SK-N-SH (cell line): ENCODE results near the gene FHOD3.

Experiments used
- CTCF ChIP-seq: fragments of 200-600 bp; sonication (generic); IDR thresholded peaks from 2 replicates; pipeline ENCODE4 v1.6.1; 2017; ENCODE audit warnings: antibody characterized with exemption, mild to moderate bottlenecking, moderate library complexity
- EP300 ChIP-seq, 2 experiments: IDR thresholded peaks; 2 replicates each; pipeline versions ENCODE4 v1.4.0 to v1.6.1; 2012; ENCODE audit warnings: borderline replicate concordance in 1 of 2, low read depth in 1 of 2, low read length in 1 of 2
- JUND ChIP-seq: IDR thresholded peaks from 2 replicates; pipeline ENCODE4 v1.4.0; 2012
- NFIC ChIP-seq: IDR thresholded peaks from 2 replicates; pipeline ENCODE4 v1.4.0; 2012; ENCODE audit warnings: borderline replicate concordance
- NRF1 ChIP-seq: IDR thresholded peaks from 2 replicates; pipeline ENCODE4 v1.6.1; 2012; ENCODE audit warnings: low read depth, mild to moderate bottlenecking, low read length
- POLR2AphosphoS5 ChIP-seq: IDR thresholded peaks from 2 replicates; pipeline ENCODE4 v1.6.1; 2012; ENCODE audit warnings: low read depth, low read length
- RCOR1 ChIP-seq: fragments of 150-350 bp; IDR thresholded peaks from 2 replicates; pipeline ENCODE4 v1.6.1; 2017; ENCODE audit warnings: antibody characterized with exemption, low read length
- REST ChIP-seq: IDR thresholded peaks from 2 replicates; pipeline ENCODE4 v1.6.1; 2012; ENCODE audit warnings: mild to moderate bottlenecking, low read depth, low read length, moderate library complexity
- RFX5 ChIP-seq: IDR thresholded peaks from 2 replicates; pipeline ENCODE4 v1.6.1; 2012; ENCODE audit warnings: mild to moderate bottlenecking, improper control_type of control experiment, low read length
- SIN3A ChIP-seq: IDR thresholded peaks from 2 replicates; pipeline ENCODE4 v1.6.1; 2012; ENCODE audit warnings: low read depth, mild to moderate bottlenecking, low read length, moderate library complexity, borderline replicate concordance
- SMC3 ChIP-seq: IDR thresholded peaks from 2 replicates; pipeline ENCODE4 v1.6.1; 2012; ENCODE audit warnings: low read depth, low read length, improper control_type of control experiment
- TCF12 ChIP-seq: IDR thresholded peaks from 2 replicates; pipeline ENCODE4 v1.4.0; 2012
- USF2 ChIP-seq: fragments of 150-350 bp; IDR thresholded peaks from 2 replicates; pipeline ENCODE4 v1.6.1; 2017; ENCODE audit warnings: antibody characterized with exemption, low read length, low read depth, borderline replicate concordance
- YY1 ChIP-seq: IDR thresholded peaks from 2 replicates; pipeline ENCODE4 v1.4.0; 2012; ENCODE audit warnings: low read depth, mild to moderate bottlenecking

- no peak for TF ChIP-seq RFX5
- TF ChIP-seq CTCF: no peak
- no peak for TF ChIP-seq RCOR1
- TF ChIP-seq SIN3A: no peak
- TF ChIP-seq USF2: no peak
- no peak for TF ChIP-seq EP300 (IDR thresholded peaks at IDR 0.05; ENCODE audit: borderline replicate concordance in 1 of 2, low read depth in 1 of 2, low read length in 1 of 2)
- TF ChIP-seq YY1: no peak
- no peak for TF ChIP-seq POLR2AphosphoS5
- no peak for TF ChIP-seq TCF12
- TF ChIP-seq JUND: no peak
- no peak for TF ChIP-seq REST
- no peak for TF ChIP-seq NFIC
- no peak for TF ChIP-seq SMC3
- no peak for TF ChIP-seq NRF1
These were observed 41.4 kb upstream of the FHOD3 start for GRCh38 chr18:36256094-36256493.
